Measurements from ENCODE around the gene CCNT2.

DNA sequence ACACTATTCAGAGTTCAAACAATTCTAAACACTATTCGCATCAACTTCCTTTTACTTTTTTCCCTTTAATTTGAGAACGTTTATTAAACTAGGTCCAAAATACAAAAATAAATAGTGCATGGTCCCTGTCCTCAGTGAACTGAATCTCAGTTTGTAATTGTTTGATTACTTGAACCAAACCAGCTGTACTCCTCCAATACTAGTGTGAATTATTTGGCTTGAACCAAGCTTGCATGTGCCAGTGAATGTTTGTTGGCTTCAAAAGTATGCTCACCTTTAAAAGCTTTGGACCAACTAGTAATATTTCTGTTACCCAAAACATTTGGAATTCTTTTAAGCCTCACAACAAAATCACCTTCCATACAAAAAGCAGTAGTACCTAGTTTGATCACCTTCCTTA is 15.5 kb downstream of the CCNT2 start:
- TF ChIP-seq, protein P1, sequence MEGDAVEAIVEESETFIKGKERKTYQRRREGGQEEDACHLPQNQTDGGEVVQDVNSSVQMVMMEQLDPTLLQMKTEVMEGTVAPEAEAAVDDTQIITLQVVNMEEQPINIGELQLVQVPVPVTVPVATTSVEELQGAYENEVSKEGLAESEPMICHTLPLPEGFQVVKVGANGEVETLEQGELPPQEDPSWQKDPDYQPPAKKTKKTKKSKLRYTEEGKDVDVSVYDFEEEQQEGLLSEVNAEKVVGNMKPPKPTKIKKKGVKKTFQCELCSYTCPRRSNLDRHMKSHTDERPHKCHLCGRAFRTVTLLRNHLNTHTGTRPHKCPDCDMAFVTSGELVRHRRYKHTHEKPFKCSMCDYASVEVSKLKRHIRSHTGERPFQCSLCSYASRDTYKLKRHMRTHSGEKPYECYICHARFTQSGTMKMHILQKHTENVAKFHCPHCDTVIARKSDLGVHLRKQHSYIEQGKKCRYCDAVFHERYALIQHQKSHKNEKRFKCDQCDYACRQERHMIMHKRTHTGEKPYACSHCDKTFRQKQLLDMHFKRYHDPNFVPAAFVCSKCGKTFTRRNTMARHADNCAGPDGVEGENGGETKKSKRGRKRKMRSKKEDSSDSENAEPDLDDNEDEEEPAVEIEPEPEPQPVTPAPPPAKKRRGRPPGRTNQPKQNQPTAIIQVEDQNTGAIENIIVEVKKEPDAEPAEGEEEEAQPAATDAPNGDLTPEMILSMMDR (IDR thresholded peaks at IDR 0.05), result no peak
- no peak for TF ChIP-seq POLR2A (IDR thresholded peaks at IDR 0.05)
